ENCODE measurements around the gene SPACDR.

GRCh38 chr7:100489121-100489520 lies 25.1 kb upstream of the SPACDR start:
- TF ChIP-seq CTCF (IDR thresholded peaks at IDR 0.05; ENCODE audit: low read depth, low read length) (no peak), EZH2phosphoT487 (IDR thresholded peaks at IDR 0.05; ENCODE audit: low read depth) (no peak)

Data from OCI-LY3 (cell line).